ENCODE data around the gene SMIM35. TPM values are rescaled to one million over a fixed set of nuclear protein-coding genes. Genes with fewer than 3 reads are reported as not detected.
A peak's percentile ranks its signal among the peaks of the same experiment; 100 is the strongest.

The SMIM35 gene
- total and polyA plus RNA-seq, 8 donors = 0.20 to 1.1 (median 0.55) TPM; not detected in 2

GRCh38 chr11:118000067-118000849, 86.5 kb downstream of the SMIM35 start:
- Histone ChIP-seq H3K4me3 (no peak overlapping the region), H3K9me3 (peaks cover 0 to 4% of the 10 kb centered on the region in 2 donors), H3K36me3 (peaks cover 0 to 53% of the 10 kb centered on the region in 2 donors), H3K27ac (peak overlapping the region in 1 of 2 donors; percentile 84), H3K27me3 (no peaks in the 10 kb centered on the region), H3K4me1 (peaks cover 17 to 83% of the 10 kb centered on the region in 2 donors)
- DNase-seq (no peak), ATAC-seq (no peak)
- TF ChIP-seq CTCF (IDR thresholded peaks at IDR 0.05) = no peak
- intact Hi-C loops (cut with DNase I) = no loop called here

- Histone ChIP-seq H3K4me3 (no peak overlapping the region), H3K27ac (peak overlapping the region in 1 of 2 donors; percentile 84), H3K9me3 (peaks cover 0 to 4% of the 10 kb centered on the region in 2 donors), H3K4me1 (peaks cover 17 to 88% of the 10 kb centered on the region in 2 donors), H3K27me3 (no peaks in the 10 kb centered on the region), H3K36me3 (peaks cover 0 to 61% of the 10 kb centered on the region in 2 donors)
- DNase-seq = no peak
- ATAC-seq = no peak
- no peak for TF ChIP-seq CTCF (IDR thresholded peaks at IDR 0.05)
- intact Hi-C loops (cut with DNase I) = no loop called here
These were observed 87.3 kb downstream of the SMIM35 start for GRCh38 chr11:117999354-117999993.

- Histone ChIP-seq H3K4me1 (peaks cover 17 to 88% of the 10 kb centered on the region in 2 donors), H3K27me3 (no peaks in the 10 kb centered on the region), H3K27ac (peak overlapping the region in 1 of 2 donors; percentile 84), H3K9me3 (peaks cover 0 to 2% of the 10 kb centered on the region in 2 donors), H3K4me3 (no peak overlapping the region), H3K36me3 (peaks cover 0 to 67% of the 10 kb centered on the region in 2 donors)
- DNase-seq = no peak
- intact Hi-C loops (cut with DNase I) = no loop called here
- no peak for TF ChIP-seq CTCF (IDR thresholded peaks at IDR 0.05)
- ATAC-seq = no peak
These were observed 88.0 kb downstream of the SMIM35 start for GRCh38 chr11:117998664-117999353.

DNA sequence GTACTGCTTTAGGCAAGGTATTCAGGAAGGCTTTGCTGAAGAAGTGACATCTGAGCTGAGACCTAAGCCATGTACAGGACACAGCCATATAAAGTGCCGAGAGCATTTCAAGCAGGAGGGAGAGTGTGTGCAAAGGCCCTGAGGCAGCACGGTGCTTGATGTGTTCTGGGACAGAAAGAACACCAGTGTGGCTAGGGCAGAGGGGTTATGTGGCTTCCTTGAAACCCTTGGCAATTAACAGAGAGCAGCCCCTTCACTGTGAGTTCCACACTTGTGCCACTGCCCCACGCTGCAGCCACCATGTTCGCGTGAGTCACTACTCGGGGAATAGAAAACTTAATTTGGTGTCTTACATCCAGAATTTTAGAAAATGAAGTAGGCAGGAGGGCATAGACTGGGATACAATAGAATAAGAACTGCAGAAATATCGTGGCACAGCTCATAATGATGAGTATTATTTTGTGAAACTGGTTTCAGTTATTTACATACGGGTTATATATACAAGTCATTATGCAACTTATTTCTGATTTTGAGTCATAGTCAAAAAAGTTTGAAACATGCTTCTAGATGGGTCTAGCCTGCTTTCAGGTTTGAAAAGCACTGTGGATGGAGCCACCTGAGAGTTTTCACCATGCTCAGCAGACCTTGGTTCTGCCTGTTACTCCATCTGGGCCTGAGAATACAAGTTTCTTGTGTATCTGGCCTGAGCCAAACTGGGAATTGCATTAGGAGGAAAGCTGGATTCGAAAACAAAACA, 88.8 kb downstream of the SMIM35 start:
- Histone ChIP-seq H3K4me1 (peaks cover 12 to 88% of the 10 kb centered on the region in 2 donors), H3K36me3 (peaks cover 0 to 75% of the 10 kb centered on the region in 2 donors), H3K27ac (no peak overlapping the region), H3K4me3 (no peak overlapping the region), H3K9me3 (no peaks in the 10 kb centered on the region), H3K27me3 (no peaks in the 10 kb centered on the region)
- DNase-seq (no peak), ATAC-seq (no peak)
- intact Hi-C loops (cut with DNase I) = no loop called here
- no peak for TF ChIP-seq CTCF (IDR thresholded peaks at IDR 0.05)

All from left lung (tissue), 10 donors.